K562 (cell line): ENCODE data around the gene CFAP221. TPM values are rescaled to one million over a fixed set of nuclear protein-coding genes. Genes with fewer than 3 reads are reported as not detected.

Experiments used
- ATAC-seq: fragments of 200-7000 bp; cut with Tn5 transposase; 3 replicates; pipeline ENCODE4 v1.9.1; 2020; ENCODE audit warnings: moderate library complexity
- BruUV-seq: library from RNA; stranded (reverse); fragments of 400-500 nt; replicated peaks from 2 replicates; lab custom pipeline; 2021; lab: Mats Ljungman, UMichigan
- CTCF ChIA-PET: fragments of 300-600 bp; formaldehyde crosslinking; extraction: SDS; loops from one replicate; lab custom pipeline; 2021; ENCODE audit warnings: low intra/inter-chr PET ratio; lab: Yijun Ruan, JAX
- POLR2A ChIA-PET: fragments of 300-600, 350-650 bp; sonication (Branson Sonifier 250); formaldehyde crosslinking; extraction: SDS; loops from one replicate; lab custom pipeline; 2021; ENCODE audit warnings: antibody characterized with exemption, inconsistent platforms; lab: Yijun Ruan, JAX
- DNase-seq, 4 experiments: peaks; one replicate each; pipeline versions ENCODE4 v3.0.0 to v3.0.0-alpha.2; 2011 to 2018; ENCODE audit warnings: low spot score in 3 of 4, mixed read lengths in 3 of 4; ENCODE audit errors: extremely low read depth in 1 of 4
- FAIRE-seq: peaks from 2 replicates; lab custom pipeline; 2011; peaks lifted over from hg19 to GRCh38; lab: Jason Lieb, UNC
- H2AFZ ChIP-seq: 2 replicates; pipeline ENCODE4 v1.6.0; 2011; ENCODE audit warnings: low read depth, low read length, control low read depth, inconsistent platforms
- H3K27ac ChIP-seq: fragments of 200-600 bp; 3 replicates; pipeline ENCODE4 v1.8.0; 2011; ENCODE audit warnings: low read depth, mild to moderate bottlenecking, control low read depth, inconsistent platforms, low read length, moderate library complexity, mixed read lengths; ENCODE audit errors: extremely low read depth
- H3K27me3 ChIP-seq, 2 experiments: fragments of 300-600 bp in 1 of 2; 2 replicates in 1 of 2; 3 replicates in 1 of 2; pipeline versions ENCODE4 v1.6.0 to v1.8.0; 2011; ENCODE audit warnings: inconsistent platforms in 2 of 2, low read length in 2 of 2, mild to moderate bottlenecking in 1 of 2, mixed read lengths in 1 of 2, moderate library complexity in 1 of 2; ENCODE audit not compliant: control insufficient read depth in 2 of 2, insufficient read depth in 2 of 2
- H3K36me3 ChIP-seq: fragments of 300-600 bp; 3 replicates; pipeline ENCODE4 v1.8.0; 2011; ENCODE audit warnings: mild to moderate bottlenecking, low read length, inconsistent platforms; ENCODE audit not compliant: control insufficient read depth, insufficient read depth
- H3K4me1 ChIP-seq, 2 experiments: fragments of 200-600 bp in 1 of 2; replicated peaks in 1 of 2; 2 replicates in 1 of 2; 3 replicates in 1 of 2; pipeline versions ENCODE4 v1.5.1 to v1.8.0; 2011; ENCODE audit warnings: inconsistent platforms in 2 of 2, low read length in 2 of 2, mild to moderate bottlenecking in 1 of 2, mixed read lengths in 1 of 2, moderate library complexity in 1 of 2; ENCODE audit not compliant: control insufficient read depth in 2 of 2, insufficient read depth in 2 of 2
- H3K4me2 ChIP-seq: 2 replicates; pipeline ENCODE4 v1.6.1; 2011; ENCODE audit warnings: low read length, control low read depth, inconsistent platforms, mixed read lengths; ENCODE audit not compliant: insufficient read depth
- H3K4me3 ChIP-seq: fragments of 200-600 bp; sonication (generic), shearing (Covaris generic); 2 replicates; pipeline ENCODE4 v1.5.1; 2016; ENCODE audit warnings: control low read depth, inconsistent platforms
- H3K79me2 ChIP-seq: fragments of 200-600 bp; 3 replicates; pipeline ENCODE4 v1.8.0; 2011; ENCODE audit warnings: low read length, inconsistent platforms; ENCODE audit not compliant: control insufficient read depth, insufficient read depth
- H3K9ac ChIP-seq, 2 experiments: 2 replicates each; pipeline versions ENCODE4 v1.6.0 to v1.6.1; 2011; ENCODE audit warnings: low read depth in 2 of 2, low read length in 2 of 2, control low read depth in 1 of 2, inconsistent platforms in 1 of 2, mild to moderate bottlenecking in 1 of 2, mixed read lengths in 1 of 2; ENCODE audit not compliant: insufficient read depth in 1 of 2
- H3K9me1 ChIP-seq: one replicate; pipeline ENCODE4 v1.6.0; 2011; ENCODE audit warnings: inconsistent platforms, mild to moderate bottlenecking, low read length, moderate library complexity; ENCODE audit not compliant: control insufficient read depth, insufficient read depth
- H3K9me3 ChIP-seq: replicated peaks from 2 replicates; pipeline ENCODE4 v1.5.1; 2011; ENCODE audit warnings: low read depth, low read length, inconsistent platforms; ENCODE audit not compliant: control insufficient read depth, insufficient read depth
- H4K20me1 ChIP-seq: replicated peaks from 2 replicates; pipeline ENCODE4 v1.6.1; 2011; ENCODE audit warnings: low read length, inconsistent platforms, mixed read lengths; ENCODE audit not compliant: control insufficient read depth, insufficient read depth
- CEBPG ChIP-seq, 3 experiments: fragments of 200-800 bp in 1 of 3; sonication (Bioruptor generic) in 1 of 3; sonication (generic) in 1 of 3; formaldehyde crosslinking in 1 of 3; IDR thresholded peaks in 2 of 3; conservative IDR thresholded peaks in 1 of 3; 2 replicates each; pipeline versions ENCODE4 v1.6.1 to v1.8.0; 2016 to 2022; ENCODE audit warnings: missing compliant biosample characterization in 2 of 3, missing genetic modification characterization in 2 of 3, mild to moderate bottlenecking in 1 of 3, missing genetic modification reagents in 1 of 3
- CHD4 ChIP-seq: fragments of 200-600 bp; sonication (generic); IDR thresholded peaks from 3 replicates; pipeline ENCODE4 v1.6.1; 2012; ENCODE audit warnings: low read depth, mild to moderate bottlenecking, mixed read lengths, low read length, inconsistent platforms; ENCODE audit not compliant: insufficient read depth, insufficient replicate concordance, poor library complexity, severe bottlenecking
- MCM2 ChIP-seq: fragments of 450-650 bp; IDR thresholded peaks from 2 replicates; pipeline ENCODE4 v1.6.1; 2017; ENCODE audit warnings: low read depth, mild to moderate bottlenecking
- MCM7 ChIP-seq, 2 experiments: fragments of 450-650 bp; IDR thresholded peaks; 2 replicates each; pipeline ENCODE4 v1.6.1; 2016 to 2018
- NBN ChIP-seq: fragments of 450-650 bp; IDR thresholded peaks from 2 replicates; pipeline ENCODE4 v1.6.1; 2016; ENCODE audit warnings: low read depth, mild to moderate bottlenecking
- SNAPC5 ChIP-seq: fragments of 250-450 bp; sonication (Bioruptor Pico); IDR thresholded peaks from 2 replicates; pipeline ENCODE4 v1.8.0; 2021; ENCODE audit warnings: moderate library complexity, mild to moderate bottlenecking, inconsistent platforms
- ZNF253 ChIP-seq: fragments of 250-450 bp; sonication (Bioruptor Pico); conservative IDR thresholded peaks from 2 replicates; pipeline ENCODE4 v1.6.1; 2021; ENCODE audit warnings: mild to moderate bottlenecking
- ZNF280A ChIP-seq: fragments of 450-650 bp; IDR thresholded peaks from 2 replicates; pipeline ENCODE4 v1.6.1; 2018; ENCODE audit warnings: mild to moderate bottlenecking, low read depth; ENCODE audit not compliant: partially characterized antibody
- ZNF668 ChIP-seq: fragments of 250-450 bp; sonication (Bioruptor Pico); IDR thresholded peaks from 2 replicates; pipeline ENCODE4 v1.8.0; 2022; ENCODE audit warnings: mild to moderate bottlenecking, inconsistent platforms
- ZZZ3 ChIP-seq: fragments of 450-650 bp; IDR thresholded peaks from 2 replicates; pipeline ENCODE4 v1.6.1; 2016; ENCODE audit warnings: antibody characterized with exemption, mild to moderate bottlenecking, moderate library complexity
- WGBS: fragments of 100-300 bp; shearing (Covaris generic); methylation state at CpG from one replicate; pipeline ENCODE4 v1.1.6; 2016; ENCODE audit warnings: low coverage, mixed read lengths; ENCODE audit not compliant: insufficient coverage; ENCODE audit errors: missing lambda C conversion rate; 5-methylcytosine and 5-hydroxymethylcytosine counted together
- in situ Hi-C: fragments of 300-500 bp; cut with MboI; formaldehyde crosslinking; loops from 4 replicates; pipeline ENCODE4 v1.15.0; 2018; ENCODE audit warnings: inconsistent platforms, mixed read lengths
- intact Hi-C: fragments of 100-400 bp; cut with micrococcal nuclease; formaldehyde crosslinking; loops from 2 replicates; pipeline ENCODE4 v1.14.2; 2022
- polyA plus RNA-seq, 8 experiments: library from polyadenylated mRNA; depleted of rRNA in 4 of 8; stranded (reverse) in 5 of 8; unstranded in 3 of 8; fragments of >200 nt; fragmentation: Nextera tagmentation in 2 of 8; fragmentation: Illumina TruSeq in 1 of 8; extraction: Ambion mirVana in 2 of 8; extraction: Trizol in 1 of 8; gene quantifications; 2 replicates each; pipeline versions ENCODE4 v1.2.1 to v1.2.3, GENCODE V29; 2011 to 2014; ENCODE audit warnings: inconsistent platforms in 1 of 8, missing spikeins in 1 of 8
- total RNA-seq, 7 experiments: library from RNA; depleted of rRNA in 6 of 7; stranded (reverse); fragments of >200 nt in 6 of 7; fragmentation: Illumina TruSeq in 2 of 7; extraction: Trizol in 2 of 7; gene quantifications; 2 replicates each; pipeline versions ENCODE4 v1.2.1 to v1.2.3, GENCODE V29; 2011 to 2021; ENCODE audit warnings: low replicate concordance in 1 of 7
- TF ChIP-seq, protein P1 (sequence below): fragments of 450-650 bp; IDR thresholded peaks from 2 replicates; pipeline ENCODE4 v1.6.1; 2016; ENCODE audit warnings: missing biosample characterization, missing genetic modification characterization
- TF ChIP-seq, protein P2 (sequence below): fragments of 250-450 bp; sonication (Bioruptor Pico); IDR thresholded peaks from 2 replicates; pipeline ENCODE4 v1.5.0; 2020; ENCODE audit warnings: mild to moderate bottlenecking
- TF ChIP-seq, protein P3 (sequence below): sonication (generic); formaldehyde crosslinking; IDR thresholded peaks from 2 replicates; pipeline ENCODE4 v1.4.0; 2020; ENCODE audit warnings: mild to moderate bottlenecking, missing genetic modification reagents
- TF ChIP-seq, protein P4 (sequence below): fragments of 450-650 bp; formaldehyde crosslinking; IDR thresholded peaks from 2 replicates; pipeline ENCODE4 v1.4.0; 2020; ENCODE audit warnings: mild to moderate bottlenecking, mixed read lengths

Gene CFAP221
- total and polyA plus RNA-seq, 9 of the 15 experiments (the other 6 are each of a cell fraction or from before 2014, with no cell fraction given): 0.09 to 1.4 (median 0.65) TPM

DNA sequence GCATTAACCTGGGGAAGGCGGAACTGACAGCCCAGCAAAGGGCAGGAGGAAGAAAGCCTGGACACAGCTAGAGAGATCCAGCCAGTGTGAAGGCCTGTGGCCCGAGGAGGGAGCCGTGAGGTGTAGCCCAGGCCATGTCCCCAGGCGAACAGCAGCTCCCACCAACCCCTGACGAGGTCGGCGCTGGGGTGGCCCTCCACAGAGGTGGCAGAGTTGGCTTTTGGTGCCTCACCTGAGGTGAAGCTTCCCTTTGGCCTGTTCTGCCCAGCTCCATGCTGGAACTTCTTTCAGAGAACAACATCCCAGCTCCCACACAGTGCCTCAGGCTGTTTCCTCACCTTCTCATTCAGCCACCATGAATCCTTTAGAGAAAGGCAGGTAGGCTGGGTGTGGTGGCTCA is 148.1 kb downstream of the CFAP221 start:
- no peak overlapping the region for H3K4me3 ChIP-seq
- no peak overlapping the region for H3K27ac ChIP-seq
- intact Hi-C loops (no loop called here), in situ Hi-C loops (no loop called here)
- peaks cover 2 to 13% of the 10 kb centered on the region in 2 experiments; a peak in 1 of 5 replicates for H3K27me3 ChIP-seq
- no TSS peak for BruUV-seq
- FAIRE-seq (no peak), ATAC-seq (no peak), DNase-seq (no peak)
- H3K9me3 ChIP-seq: no peaks in the 10 kb centered on the region
- H3K4me2 ChIP-seq: no peak overlapping the region
- H3K9me1 ChIP-seq: no peaks in the 10 kb centered on the region
- no peak overlapping the region for H2AFZ ChIP-seq
- POLR2A ChIA-PET: interaction anchor here (0.9 to 1.0 kb wide), 2 partner anchors 11 to 14 kb away, joined by 3 read pairs; partner anchors contain the start of gene TMEM177
- H3K9ac ChIP-seq: 0 out of 4 replicates have a peak overlapping the region, but pooled peaks of 1 of the 2 experiments have one; percentile 20
- no peaks in the 10 kb centered on the region for H3K79me2 ChIP-seq
- WGBS: 54% methylated on average over 7 of the region's 7 CpGs
- peaks cover under 1% of the 10 kb centered on the region; the same call in 1 of the 3 replicates for H3K36me3 ChIP-seq
- CTCF ChIA-PET: no interaction called here
- H4K20me1 ChIP-seq: no peaks in the 10 kb centered on the region
- H3K4me1 ChIP-seq: peaks cover 0 to 6% of the 10 kb centered on the region in 2 experiments; a peak in 1 of 5 replicates
- no peak for TF ChIP-seq ZNF253
- no peak for TF ChIP-seq ZZZ3
- TF ChIP-seq CEBPG (CRISPR knock-in tag; IDR thresholded peaks at IDR 0.05): no peak
- no peak for TF ChIP-seq CEBPG (tag; conservative IDR thresholded peaks at IDR 0.05 in 1 of 2, IDR thresholded peaks at IDR 0.05 in 1 of 2)
- no peak for TF ChIP-seq ZNF280A
- no peak for TF ChIP-seq NBN
- TF ChIP-seq ZNF668 (CRISPR knock-in tag): no peak
- TF ChIP-seq MCM2: no peak
- TF ChIP-seq MCM7 (IDR thresholded peaks at IDR 0.05): no peak
- TF ChIP-seq, protein P1, sequence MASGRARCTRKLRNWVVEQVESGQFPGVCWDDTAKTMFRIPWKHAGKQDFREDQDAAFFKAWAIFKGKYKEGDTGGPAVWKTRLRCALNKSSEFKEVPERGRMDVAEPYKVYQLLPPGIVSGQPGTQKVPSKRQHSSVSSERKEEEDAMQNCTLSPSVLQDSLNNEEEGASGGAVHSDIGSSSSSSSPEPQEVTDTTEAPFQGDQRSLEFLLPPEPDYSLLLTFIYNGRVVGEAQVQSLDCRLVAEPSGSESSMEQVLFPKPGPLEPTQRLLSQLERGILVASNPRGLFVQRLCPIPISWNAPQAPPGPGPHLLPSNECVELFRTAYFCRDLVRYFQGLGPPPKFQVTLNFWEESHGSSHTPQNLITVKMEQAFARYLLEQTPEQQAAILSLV (tag): no peak
- TF ChIP-seq CHD4: no peak
- TF ChIP-seq SNAPC5: no peak
- TF ChIP-seq, protein P2, sequence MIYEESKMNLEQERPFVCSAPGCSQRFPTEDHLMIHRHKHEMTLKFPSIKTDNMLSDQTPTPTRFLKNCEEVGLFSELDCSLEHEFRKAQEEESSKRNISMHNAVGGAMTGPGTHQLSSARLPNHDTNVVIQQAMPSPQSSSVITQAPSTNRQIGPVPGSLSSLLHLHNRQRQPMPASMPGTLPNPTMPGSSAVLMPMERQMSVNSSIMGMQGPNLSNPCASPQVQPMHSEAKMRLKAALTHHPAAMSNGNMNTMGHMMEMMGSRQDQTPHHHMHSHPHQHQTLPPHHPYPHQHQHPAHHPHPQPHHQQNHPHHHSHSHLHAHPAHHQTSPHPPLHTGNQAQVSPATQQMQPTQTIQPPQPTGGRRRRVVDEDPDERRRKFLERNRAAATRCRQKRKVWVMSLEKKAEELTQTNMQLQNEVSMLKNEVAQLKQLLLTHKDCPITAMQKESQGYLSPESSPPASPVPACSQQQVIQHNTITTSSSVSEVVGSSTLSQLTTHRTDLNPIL (CRISPR knock-in tag): no peak
- TF ChIP-seq, protein P3, sequence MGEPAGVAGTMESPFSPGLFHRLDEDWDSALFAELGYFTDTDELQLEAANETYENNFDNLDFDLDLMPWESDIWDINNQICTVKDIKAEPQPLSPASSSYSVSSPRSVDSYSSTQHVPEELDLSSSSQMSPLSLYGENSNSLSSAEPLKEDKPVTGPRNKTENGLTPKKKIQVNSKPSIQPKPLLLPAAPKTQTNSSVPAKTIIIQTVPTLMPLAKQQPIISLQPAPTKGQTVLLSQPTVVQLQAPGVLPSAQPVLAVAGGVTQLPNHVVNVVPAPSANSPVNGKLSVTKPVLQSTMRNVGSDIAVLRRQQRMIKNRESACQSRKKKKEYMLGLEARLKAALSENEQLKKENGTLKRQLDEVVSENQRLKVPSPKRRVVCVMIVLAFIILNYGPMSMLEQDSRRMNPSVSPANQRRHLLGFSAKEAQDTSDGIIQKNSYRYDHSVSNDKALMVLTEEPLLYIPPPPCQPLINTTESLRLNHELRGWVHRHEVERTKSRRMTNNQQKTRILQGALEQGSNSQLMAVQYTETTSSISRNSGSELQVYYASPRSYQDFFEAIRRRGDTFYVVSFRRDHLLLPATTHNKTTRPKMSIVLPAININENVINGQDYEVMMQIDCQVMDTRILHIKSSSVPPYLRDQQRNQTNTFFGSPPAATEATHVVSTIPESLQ: no peak
- TF ChIP-seq, protein P4, sequence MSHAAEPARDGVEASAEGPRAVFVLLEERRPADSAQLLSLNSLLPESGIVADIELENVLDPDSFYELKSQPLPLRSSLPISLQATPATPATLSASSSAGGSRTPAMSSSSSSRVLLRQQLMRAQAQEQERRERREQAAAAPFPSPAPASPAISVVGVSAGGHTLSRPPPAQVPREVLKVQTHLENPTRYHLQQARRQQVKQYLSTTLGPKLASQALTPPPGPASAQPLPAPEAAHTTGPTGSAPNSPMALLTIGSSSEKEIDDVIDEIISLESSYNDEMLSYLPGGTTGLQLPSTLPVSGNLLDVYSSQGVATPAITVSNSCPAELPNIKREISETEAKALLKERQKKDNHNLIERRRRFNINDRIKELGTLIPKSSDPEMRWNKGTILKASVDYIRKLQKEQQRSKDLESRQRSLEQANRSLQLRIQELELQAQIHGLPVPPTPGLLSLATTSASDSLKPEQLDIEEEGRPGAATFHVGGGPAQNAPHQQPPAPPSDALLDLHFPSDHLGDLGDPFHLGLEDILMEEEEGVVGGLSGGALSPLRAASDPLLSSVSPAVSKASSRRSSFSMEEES: no peak
